Heart right ventricle (tissue), 16 donors: ENCODE data around the gene OBI1. TPM values are rescaled to one million over a fixed set of nuclear protein-coding genes. Genes with fewer than 3 reads are reported as not detected.
A peak's percentile ranks its signal among the peaks of the same experiment; 100 is the strongest.
"Not testable (repeated sequence)": the region's sequence is repeated elsewhere in the genome, so short reads cannot be mapped to it uniquely, and the experiment has no call there.

Source experiments
- ATAC-seq, 8 donors: fragments of 200-7000 bp; cut with Tn5 transposase; one replicate each; pipeline ENCODE4 v1.9.1; 2020; ENCODE audit warnings: mild to moderate bottlenecking in 8 of 8, moderate library complexity in 8 of 8, moderate number of reproducible peaks in 1 of 8
- DNase-seq, 2 donors: peaks; one replicate each; pipeline ENCODE4 v3.0.0-alpha.2; 2020
- H3K27ac ChIP-seq, 10 donors: fragments of 200-600 bp; sonication (generic) in 2 of 10; one replicate each; pipeline versions ENCODE4 v1.5.0 to v1.8.0; 2020 to 2022; ENCODE audit warnings: mild to moderate bottlenecking in 3 of 10
- H3K27me3 ChIP-seq, 7 donors: fragments of 200-600 bp; one replicate each; pipeline ENCODE4 v1.8.0; 2021 to 2022; ENCODE audit warnings: mild to moderate bottlenecking in 2 of 7
- H3K36me3 ChIP-seq, 9 donors: fragments of 200-600 bp; sonication (generic) in 1 of 9; one replicate each; pipeline versions ENCODE4 v1.5.0 to v1.8.0; 2020 to 2022; ENCODE audit warnings: mild to moderate bottlenecking in 2 of 9
- H3K4me1 ChIP-seq, 9 donors: fragments of 200-600 bp; sonication (generic) in 1 of 9; one replicate each; pipeline versions ENCODE4 v1.5.0 to v1.8.0; 2020 to 2022; ENCODE audit warnings: mild to moderate bottlenecking in 4 of 9
- H3K4me3 ChIP-seq, 10 donors: fragments of 200-600 bp; sonication (generic) in 2 of 10; one replicate each; pipeline versions ENCODE4 v1.5.0 to v1.8.0; 2020 to 2022; ENCODE audit warnings: mild to moderate bottlenecking in 7 of 10, moderate library complexity in 2 of 10
- H3K9me3 ChIP-seq, 11 donors: fragments of 200-600 bp in 10 of 11; sonication (generic) in 2 of 11; one replicate each; pipeline versions ENCODE4 v1.5.0 to v1.8.0; 2013 to 2022; ENCODE audit warnings: mild to moderate bottlenecking in 2 of 11, control low read depth in 1 of 11, moderate library complexity in 1 of 11
- CTCF ChIP-seq, 9 donors: fragments of 200-600 bp; sonication (generic) in 2 of 9; IDR thresholded peaks; one replicate each; pipeline versions ENCODE4 v1.5.0 to v1.8.0; 2021 to 2022; ENCODE audit warnings: antibody characterized with exemption in 9 of 9, mild to moderate bottlenecking in 5 of 9, moderate library complexity in 1 of 9
- WGBS, 2 donors: extraction: QIAGEN DNeasy Blood & Tissue Kit; methylation state at CpG; one replicate each; pipeline ENCODE4 v1.1.7; 2013; ENCODE audit warnings: inconsistent platforms in 1 of 2; 5-methylcytosine and 5-hydroxymethylcytosine counted together
- intact Hi-C, 10 donors: fragments of 100-400 bp; cut with DNase I; formaldehyde crosslinking; loops; one replicate each; pipeline versions ENCODE4 v1.11.1 to v1.14.2; 2022
- polyA plus RNA-seq, 2 donors: library from polyadenylated mRNA; stranded (reverse); fragments of 200-250 nt; gene quantifications; one replicate each; pipeline ENCODE4 v1.2.3, GENCODE V29; 2013
- total RNA-seq, 10 donors: library from RNA; stranded (reverse); fragmentation: NEBNext Ultra II Directional in 3 of 10; extraction: Animal tissue kit (Norgen Biotek cat#: 25700) in 3 of 10; gene quantifications; one replicate each; pipeline versions ENCODE4 v1.2.1 to v1.2.4, GENCODE V29; 2021 to 2023
- donor health status: Arrhythmogenic right ventricular cardiomyopathy.
- donor health status: ischemic (EF 13 %, LVEDD 7.1; RV severe dilation, severe dysfunction).
- donor health status: healthy with polysubstance abuse.
- donor health status: DM: no; HTN: yes; CAD: no.
- donor health status: DM: no; HTN: no; CAD: no.
- donor health status: ischemic (EF 25% LVEDD 6.9; RV normal size, moderate dysfunction).
- donor health status: ischemic (EF 25% LVEDD 5.7; RV mildly dilated, moderate dysfunction).
- donor health status: healthy.
- donor health status: DM: yes; HTN: yes; CAD: no.
- donor health status: Ischemic cardiomyopathy.
- donor health status: ischemic (EF 35%, LVEDD 5.7; RV mildly dilated, moderate dysfunction).
- donor health status: nonischemic (EF 11% LVEDD 7.7; RV severe dilation, severe dysfunction).
- donor health status: DM: yes; HTN: yes; CAD: no.
- donor health status: PGD.
- donor health status: ischemic (EF 29% LVEDD 5.4; RV normal size, mild dysfunction).
- donor health status: nonischemic (EF 23%, LVEDD 6.1; RV moderate dilation, normal function).

OBI1 gene
- total and polyA plus RNA-seq, 12 donors: 2.8 to 12.3 (median 9.3) TPM

GRCh38 chr13:78649997-78650716 lies 8.8 kb downstream of the OBI1 start:
- no peaks in the 10 kb centered on the region for H3K36me3 ChIP-seq
- DNase-seq: no peak
- no peak overlapping the region for H3K27ac ChIP-seq
- H3K9me3 ChIP-seq: no peaks in the 10 kb centered on the region
- peak in 1 of 8 donors; percentile 58 for ATAC-seq
- no peak for TF ChIP-seq CTCF (IDR thresholded peaks at IDR 0.05)
- WGBS, 2 donors: 29 to 36% methylated on average over 3 of the region's 3 CpGs
- H3K4me3 ChIP-seq: no peak overlapping the region
- no peaks in the 10 kb centered on the region for H3K27me3 ChIP-seq
- H3K4me1 ChIP-seq: peaks cover 0 to 70% (median 50%) of the 10 kb centered on the region in 9 donors
- intact Hi-C loops: loop anchor here in 2 of 10 donors (5.0 to 10.0 kb wide), 2 partner anchors 38 to 45 kb away; partner anchors contain the start of gene POU4F1 (in 1 of the 2)

DNA sequence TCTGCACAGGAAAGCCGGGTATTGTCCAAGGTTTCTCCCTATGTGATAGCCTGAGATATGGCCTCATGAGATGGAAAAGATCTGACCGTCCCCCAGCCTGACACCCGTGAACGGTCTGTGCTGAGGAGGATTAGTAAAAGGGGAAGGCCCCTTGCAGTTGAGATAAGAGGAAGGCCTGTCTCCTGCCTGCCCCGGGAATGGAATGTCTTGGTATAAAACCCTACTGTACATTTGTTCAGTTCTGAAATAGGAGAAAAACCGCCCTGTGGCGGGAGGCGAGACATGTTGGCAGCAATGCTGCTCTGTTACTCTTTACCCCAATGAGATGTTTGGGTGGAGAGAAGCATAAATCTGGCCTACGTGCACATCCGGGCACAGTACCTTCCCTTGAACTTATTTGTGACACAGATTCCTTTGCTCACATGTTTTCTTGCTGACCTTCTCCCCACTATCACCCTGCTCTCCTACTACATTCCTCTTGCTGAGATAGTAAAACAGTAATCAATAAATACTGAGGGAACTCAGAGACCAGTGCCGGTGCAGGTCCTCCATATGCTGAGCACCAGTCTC lies 11.8 kb downstream of the OBI1 start:
- 41% methylated on average over 11 of the region's 11 CpGs for WGBS, 2 donors
- not testable (repeated sequence) for H3K27ac ChIP-seq, DNase-seq, ATAC-seq, H3K9me3 ChIP-seq, H3K4me3 ChIP-seq, H3K27me3 ChIP-seq
- H3K4me1 ChIP-seq: peaks cover 0 to 45% (median 38%) of the 10 kb centered on the region in 9 donors
- H3K36me3 ChIP-seq: peaks cover 0 to 26% (median 0%) of the 10 kb centered on the region in 9 donors
- intact Hi-C loops: loop anchor here in 1 of 10 donors (5.0 kb wide), 1 partner anchor 35 kb away; no protein-coding TSS in a partner anchor

- no peak for DNase-seq
- H3K9me3 ChIP-seq: no peaks in the 10 kb centered on the region
- WGBS, 2 donors: 87 to 90% methylated on average over 4 of the region's 4 CpGs
- no peak for ATAC-seq
- no peak overlapping the region for H3K4me3 ChIP-seq
- intact Hi-C loops: no loop called here
- H3K27ac ChIP-seq: no peak overlapping the region
- no peak for TF ChIP-seq CTCF (IDR thresholded peaks at IDR 0.05)
- H3K36me3 ChIP-seq: peaks cover 0 to 96% (median 17%) of the 10 kb centered on the region in 9 donors
- no peaks in the 10 kb centered on the region for H3K27me3 ChIP-seq
- H3K4me1 ChIP-seq: no peaks in the 10 kb centered on the region
Observed at GRCh38 chr13:78638216-78638615, 20.7 kb downstream of the OBI1 start.

DNA sequence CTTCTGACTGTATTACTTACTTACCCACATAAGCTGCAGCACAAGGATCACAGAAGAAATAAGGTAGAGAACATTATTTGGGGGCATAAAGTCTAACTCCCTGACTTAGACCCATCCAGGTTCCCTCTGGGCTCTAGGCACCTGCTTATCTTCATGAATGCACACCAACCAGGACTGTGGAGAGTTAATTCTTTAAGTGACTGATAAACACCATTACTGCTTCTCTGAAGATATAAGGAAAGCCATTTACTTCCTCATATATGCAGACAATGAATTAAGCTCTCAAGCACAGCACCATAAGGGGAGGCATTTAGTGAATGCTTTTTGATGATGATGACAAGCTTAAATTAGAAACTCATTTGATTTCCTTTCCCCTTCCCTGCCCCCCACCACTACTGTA lies 22.5 kb downstream of the OBI1 start:
- ATAC-seq: no peak
- no peaks in the 10 kb centered on the region for H3K9me3 ChIP-seq
- H3K27me3 ChIP-seq: no peaks in the 10 kb centered on the region
- no peak for DNase-seq
- H3K36me3 ChIP-seq: peaks cover 0 to 96% (median 17%) of the 10 kb centered on the region in 9 donors
- intact Hi-C loops: no loop called here
- no peaks in the 10 kb centered on the region for H3K4me1 ChIP-seq
- H3K27ac ChIP-seq: no peak overlapping the region
- no peak overlapping the region for H3K4me3 ChIP-seq
- TF ChIP-seq CTCF (IDR thresholded peaks at IDR 0.05): no peak

DNA sequence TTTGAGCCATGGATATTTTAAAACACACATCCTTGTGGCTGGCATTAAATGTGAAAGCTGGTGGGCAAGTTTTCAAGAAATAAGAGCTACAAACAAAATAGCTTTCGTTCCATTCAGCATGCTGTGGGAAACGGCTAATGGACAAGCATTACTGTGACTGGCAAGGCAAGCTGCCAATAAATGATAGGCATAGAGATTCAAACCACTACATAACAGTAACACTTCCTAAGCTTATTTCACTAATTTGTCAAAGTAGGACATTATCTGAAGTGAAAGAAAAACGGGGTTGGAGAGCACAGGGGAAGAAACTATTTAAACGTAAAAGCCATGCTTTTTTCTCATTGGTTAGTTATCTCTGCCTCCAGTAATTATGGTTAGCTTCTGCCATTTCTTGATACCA lies 26.0 kb downstream of the OBI1 start:
- 76 to 79% methylated on average over 4 of the region's 4 CpGs for WGBS, 2 donors
- TF ChIP-seq CTCF (IDR thresholded peaks at IDR 0.05): no peak
- DNase-seq: no peak
- H3K27me3 ChIP-seq: no peaks in the 10 kb centered on the region
- no peak overlapping the region for H3K4me3 ChIP-seq
- no peak for ATAC-seq
- intact Hi-C loops: no loop called here
- H3K27ac ChIP-seq: no peak overlapping the region
- H3K9me3 ChIP-seq: no peaks in the 10 kb centered on the region
- H3K4me1 ChIP-seq: no peaks in the 10 kb centered on the region
- H3K36me3 ChIP-seq: peaks cover 0 to 100% (median 17%) of the 10 kb centered on the region in 9 donors
